NB4 (cell line): ENCODE measurements around the gene CASP9.

Experiments used
- DNase-seq: peaks from one replicate; pipeline ENCODE4 v3.0.0; 2010; ENCODE audit warnings: low read depth
- H3K4me3 ChIP-seq: one replicate; pipeline ENCODE4 v1.5.1; 2011; ENCODE audit warnings: mild to moderate bottlenecking, low read depth, low read length, moderate library complexity
- CTCF ChIP-seq: IDR thresholded peaks from one replicate; pipeline ENCODE4 v1.5.1; 2012; ENCODE audit warnings: low read depth, low read length
- MYC ChIP-seq: IDR thresholded peaks from 2 replicates; pipeline ENCODE4 v1.6.1; 2011; ENCODE audit warnings: low read depth, low read length
- POLR2A ChIP-seq: IDR thresholded peaks from 2 replicates; pipeline ENCODE4 v1.6.1; 2011; ENCODE audit warnings: mild to moderate bottlenecking; ENCODE audit not compliant: insufficient read length; ENCODE audit errors: extremely low read depth
- TF ChIP-seq, protein P1 (sequence below): IDR thresholded peaks from 2 replicates; pipeline ENCODE4 v1.6.1; 2011; ENCODE audit warnings: low read depth, low read length

CASP9 gene

DNA sequence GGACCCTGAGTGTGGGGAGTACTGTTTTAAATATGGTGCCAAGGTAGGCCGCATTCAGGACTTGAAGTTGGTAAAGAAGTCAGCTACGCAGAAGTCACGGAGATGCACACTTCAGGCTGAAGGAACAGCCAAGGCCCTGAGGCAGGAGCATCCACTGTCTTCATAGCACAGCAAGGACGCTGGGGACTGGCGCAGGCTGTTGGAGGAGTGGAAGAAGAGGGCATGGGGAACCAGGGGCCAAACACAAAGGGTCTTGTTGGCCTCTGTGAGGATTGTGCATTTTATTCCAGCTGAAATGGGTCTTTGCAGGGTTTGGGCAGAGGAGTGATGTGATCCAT is 19.2 kb upstream of the CASP9 start:
- no peak overlapping the region for H3K4me3 ChIP-seq
- no peak for DNase-seq
- TF ChIP-seq POLR2A (no peak), MYC (no peak), CTCF (no peak)
- TF ChIP-seq, protein P1, sequence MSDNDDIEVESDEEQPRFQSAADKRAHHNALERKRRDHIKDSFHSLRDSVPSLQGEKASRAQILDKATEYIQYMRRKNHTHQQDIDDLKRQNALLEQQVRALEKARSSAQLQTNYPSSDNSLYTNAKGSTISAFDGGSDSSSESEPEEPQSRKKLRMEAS: no peak

- no peak overlapping the region for H3K4me3 ChIP-seq
- TF ChIP-seq, protein P1: no peak
- no peak for TF ChIP-seq POLR2A
- no peak for TF ChIP-seq MYC
- no peak for TF ChIP-seq CTCF
- no peak for DNase-seq
Observed at GRCh38 chr1:15542388-15543250, 18.6 kb upstream of the CASP9 start.

- no peak for DNase-seq
- no peak for TF ChIP-seq POLR2A
- TF ChIP-seq, protein P1: no peak
- TF ChIP-seq MYC: no peak
- no peak for TF ChIP-seq CTCF
- no peak overlapping the region for H3K4me3 ChIP-seq
Observed at GRCh38 chr1:15541231-15541792, 17.3 kb upstream of the CASP9 start.

GRCh38 chr1:15540186-15540585 is 16.2 kb upstream of the CASP9 start:
- no peak overlapping the region for H3K4me3 ChIP-seq
- no peak for DNase-seq
- TF ChIP-seq CTCF (no peak), MYC (no peak), POLR2A (no peak)
- TF ChIP-seq, protein P1: no peak

GRCh38 chr1:15538771-15539170 is 14.8 kb upstream of the CASP9 start:
- TF ChIP-seq CTCF (no peak), MYC (no peak), POLR2A (no peak)
- TF ChIP-seq, protein P1: no peak
- H3K4me3 ChIP-seq: no peak overlapping the region
- DNase-seq: no peak
